Lung microvascular endothelial cell (primary cell): ENCODE data around the gene FAM193B. TPM values are rescaled to one million over a fixed set of nuclear protein-coding genes. Genes with fewer than 3 reads are reported as not detected.
A peak's percentile ranks its signal among the peaks of the same experiment; 100 is the strongest.

ENCODE experiments used
- DNase-seq, 2 donors: peaks; one replicate each; pipeline versions ENCODE4 v3.0.0 to v3.0.0-alpha.2; 2010; ENCODE audit warnings: low read depth in 2 of 2
- total RNA-seq: library from RNA; depleted of rRNA; stranded (reverse); fragments of >200 nt; gene quantifications from 2 replicates; pipeline ENCODE4 v1.2.1, GENCODE V29; 2014

FAM193B gene
- total RNA-seq, result 7.8 and 16.3 TPM in 2 replicates

DNA sequence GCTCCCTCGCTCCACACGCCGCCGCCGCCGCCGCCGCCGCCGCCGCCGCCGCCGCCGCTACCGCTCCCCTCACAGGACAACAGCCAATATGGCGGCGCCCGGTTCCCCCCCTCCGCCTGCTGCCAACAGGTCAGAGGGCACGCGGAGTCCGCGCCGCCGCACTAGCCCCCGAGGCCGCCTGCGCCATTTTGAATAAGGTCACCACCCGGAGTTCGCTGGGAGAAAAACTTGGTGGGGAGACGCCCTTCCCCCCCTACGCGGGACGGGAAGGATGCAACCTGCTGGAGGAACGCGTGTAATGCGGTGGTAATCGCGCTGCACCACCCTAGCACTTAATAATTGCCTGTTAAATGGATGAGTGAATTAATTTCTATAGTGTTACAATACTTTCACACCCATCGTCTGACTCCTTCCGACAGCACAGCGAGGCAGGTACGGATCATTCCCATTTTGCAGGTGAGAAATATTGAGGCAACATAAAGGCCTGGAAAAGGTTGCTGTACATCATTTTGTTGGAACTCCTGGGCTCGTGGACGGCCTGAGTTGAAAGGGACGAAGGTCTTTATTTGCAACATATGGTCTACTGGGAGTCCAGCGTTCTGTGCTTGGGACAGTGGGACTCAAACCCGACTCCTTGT is at the start of gene FAM193B:
Gene FAM193B (minus strand): TSS at position 90 of the 638 bp plus-strand sequence. CDS start 105 bp downstream, outside the sequence.
- peak; percentile 90 to 92 for DNase-seq

DNA sequence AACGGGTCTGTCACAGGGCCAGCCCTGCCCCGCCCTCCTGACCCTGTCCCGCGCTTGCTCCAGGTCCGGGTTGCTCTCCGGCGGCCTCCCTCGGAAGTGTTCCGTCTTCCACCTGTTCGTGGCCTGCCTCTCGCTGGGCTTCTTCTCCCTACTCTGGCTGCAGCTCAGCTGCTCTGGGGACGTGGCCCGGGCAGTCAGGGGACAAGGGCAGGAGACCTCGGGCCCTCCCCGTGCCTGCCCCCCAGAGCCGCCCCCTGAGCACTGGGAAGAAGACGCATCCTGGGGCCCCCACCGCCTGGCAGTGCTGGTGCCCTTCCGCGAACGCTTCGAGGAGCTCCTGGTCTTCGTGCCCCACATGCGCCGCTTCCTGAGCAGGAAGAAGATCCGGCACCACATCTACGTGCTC is 49.8 kb upstream of the FAM193B start:
- DNase-seq, result no peak

DNA sequence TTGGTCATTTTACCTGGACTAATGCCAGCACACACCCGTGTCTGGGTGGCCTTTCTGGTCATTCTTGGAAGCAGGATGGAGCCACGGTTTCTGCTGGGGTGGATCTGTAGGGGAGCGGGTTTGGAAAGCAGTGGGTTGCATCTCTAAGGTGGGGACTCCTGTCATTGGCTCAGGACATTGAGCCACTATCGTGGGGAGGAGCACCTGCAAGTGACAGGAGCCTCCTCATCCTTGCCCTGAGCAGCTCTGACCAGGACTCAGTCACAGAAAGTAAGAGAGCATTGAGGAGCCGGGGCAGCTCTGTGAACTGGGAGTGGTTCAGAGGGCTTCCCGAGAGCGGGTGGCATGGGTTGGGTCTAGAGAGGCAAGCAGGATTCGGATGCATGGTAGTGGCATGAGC is 49.3 kb upstream of the FAM193B start:
- no peak for DNase-seq

DNA sequence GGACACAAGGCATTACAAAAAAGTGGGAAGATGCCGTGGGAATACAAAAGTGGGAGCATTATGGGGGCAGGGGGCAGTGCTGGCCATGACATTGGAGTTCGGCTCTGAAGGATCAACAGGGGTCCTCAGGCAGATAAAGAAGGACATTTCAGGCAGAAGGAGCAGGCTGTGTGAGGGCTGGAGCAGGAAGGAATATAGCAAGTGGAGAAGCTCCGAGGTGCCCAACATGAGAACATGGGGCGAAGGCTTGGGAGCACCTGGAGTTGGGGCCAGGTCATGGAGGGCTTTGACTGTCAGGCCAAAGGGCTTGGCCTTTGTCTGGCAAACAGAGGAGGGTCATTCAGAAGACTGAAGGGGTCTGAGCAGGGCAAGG is 48.1 kb upstream of the FAM193B start:
- no peak for DNase-seq

DNA sequence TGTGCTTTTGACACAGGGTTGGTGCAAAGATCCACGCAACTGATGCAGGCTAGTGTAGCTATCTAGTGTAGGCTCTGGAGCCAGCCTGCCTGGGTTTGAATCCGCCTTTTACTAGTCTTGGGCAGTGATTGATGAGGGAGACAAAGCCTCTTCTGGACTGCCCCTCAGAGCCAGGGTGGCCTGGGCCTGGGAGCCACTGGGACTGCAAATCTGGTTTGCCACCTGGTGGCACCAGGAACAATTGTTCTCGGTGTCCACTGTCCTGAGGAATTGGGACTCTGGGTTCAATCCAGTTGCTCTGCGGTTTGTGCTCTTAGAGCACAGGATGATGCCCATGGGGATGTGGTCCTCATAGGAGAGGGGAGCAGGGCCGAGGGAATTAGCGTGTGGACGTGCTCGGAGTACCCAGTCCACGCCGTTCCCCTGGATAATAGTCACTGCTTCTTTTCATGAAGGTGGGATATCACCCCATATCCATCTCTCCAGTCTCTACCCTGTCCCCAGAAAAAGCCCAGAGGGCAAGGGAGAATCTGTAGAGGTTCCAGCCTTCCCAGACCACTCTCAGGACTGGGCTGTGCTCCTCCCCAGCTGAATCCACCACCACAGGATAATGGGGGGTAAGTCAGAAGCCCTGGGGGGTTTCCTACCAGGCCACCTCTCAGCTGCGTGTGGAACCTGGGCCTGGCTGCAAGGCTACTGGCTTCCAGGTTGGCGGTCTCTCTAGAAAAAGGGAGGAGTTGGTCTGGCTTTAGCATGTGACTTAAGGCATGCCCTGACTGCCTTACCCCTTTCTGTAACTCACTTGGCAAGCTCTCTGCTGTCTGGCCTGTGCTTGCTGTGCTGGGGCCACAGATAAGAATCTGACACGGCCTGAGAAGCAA is 47.5 kb upstream of the FAM193B start:
- peak in 1 of 2 donors; percentile 42 for DNase-seq

DNA sequence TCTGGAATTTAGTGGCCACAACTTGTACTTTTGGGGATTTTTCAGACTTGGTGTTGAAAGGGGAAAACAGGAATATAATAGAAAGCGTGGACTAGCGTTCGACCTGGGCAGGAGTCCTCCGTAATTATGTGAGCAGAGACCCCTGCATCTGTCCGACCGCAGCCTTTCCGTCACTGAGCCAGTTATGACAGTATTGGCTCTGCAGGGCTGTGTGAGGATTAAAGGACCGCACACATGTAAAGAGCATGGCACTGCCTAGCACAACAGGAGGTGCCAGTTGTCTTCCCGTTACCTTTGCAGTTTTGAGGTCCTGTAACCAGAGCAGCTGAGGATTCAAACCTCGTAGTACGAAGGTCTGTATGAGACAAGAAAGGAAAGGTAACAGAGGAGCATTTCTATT is 46.8 kb upstream of the FAM193B start:
- DNase-seq, result no peak

DNA sequence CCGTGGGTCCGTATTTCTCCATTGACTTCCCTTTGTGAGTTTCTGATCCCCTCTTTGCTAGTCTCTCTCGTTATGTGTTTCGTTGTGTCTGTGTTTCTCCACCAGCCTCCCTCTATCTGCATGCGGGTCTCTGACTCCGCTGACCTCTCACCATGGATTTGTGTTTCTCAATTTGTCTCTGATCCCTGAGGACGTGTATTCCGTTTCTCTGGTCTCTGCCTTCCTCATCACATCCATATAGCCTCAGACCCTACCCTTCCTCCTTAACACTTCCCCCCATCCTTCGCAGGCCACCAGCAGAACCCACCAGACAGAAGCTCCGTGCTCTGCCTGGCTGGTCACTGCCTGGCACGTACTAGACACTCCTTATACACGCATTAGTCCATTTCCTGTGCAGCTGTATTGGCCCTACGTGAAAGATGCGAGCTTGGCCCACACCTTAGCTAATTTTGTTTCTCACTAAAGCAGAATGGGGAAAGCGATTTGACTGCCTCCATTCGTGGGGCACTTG is 46.2 kb upstream of the FAM193B start:
- peak; percentile 32 to 63 for DNase-seq

DNA sequence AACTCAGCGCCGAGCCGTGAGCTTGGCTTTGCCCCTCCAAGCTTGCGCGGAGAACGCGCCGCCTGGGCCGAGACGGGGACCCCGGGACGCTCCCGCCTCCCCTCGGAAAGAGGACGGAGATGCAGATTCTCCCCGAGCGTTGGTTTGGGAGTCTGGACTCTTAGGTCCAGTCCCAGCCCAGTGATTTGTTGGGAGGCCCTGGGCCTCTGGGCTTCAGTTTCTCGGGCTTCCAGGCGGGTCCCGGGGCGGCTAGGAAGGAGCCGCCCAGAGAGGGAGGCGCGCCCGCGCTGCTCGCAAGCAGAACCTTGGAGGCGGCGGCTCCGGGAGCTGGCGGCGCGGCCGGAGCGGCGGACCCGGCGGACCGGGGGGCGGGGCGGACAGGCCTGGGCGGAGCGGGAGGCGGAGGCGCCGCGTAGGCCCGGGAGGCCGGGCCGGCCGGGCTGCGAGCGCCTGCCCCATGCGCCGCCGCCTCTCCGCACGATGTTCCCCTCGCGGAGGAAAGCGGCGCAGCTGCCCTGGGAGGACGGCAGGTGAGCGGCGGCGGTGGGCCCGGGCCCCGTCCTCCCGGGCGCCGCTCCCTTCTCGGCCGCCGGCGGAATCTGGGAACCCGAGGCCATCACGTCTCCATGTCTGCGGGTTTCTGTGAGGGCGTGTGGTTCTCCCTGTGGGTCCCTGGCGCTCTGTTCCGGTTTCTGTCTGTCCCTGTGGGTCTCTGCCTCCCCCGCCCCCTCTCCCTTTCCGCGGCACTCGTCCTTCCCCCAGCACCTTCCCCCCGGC is 45.6 kb upstream of the FAM193B start, which contains the start of gene B4GALT7:
Gene B4GALT7 (plus strand): TSS at position 402 of the 777 bp plus-strand sequence. CDS start 79 bp downstream, at position 481.
- peak; percentile 83 to 84 for DNase-seq

DNA sequence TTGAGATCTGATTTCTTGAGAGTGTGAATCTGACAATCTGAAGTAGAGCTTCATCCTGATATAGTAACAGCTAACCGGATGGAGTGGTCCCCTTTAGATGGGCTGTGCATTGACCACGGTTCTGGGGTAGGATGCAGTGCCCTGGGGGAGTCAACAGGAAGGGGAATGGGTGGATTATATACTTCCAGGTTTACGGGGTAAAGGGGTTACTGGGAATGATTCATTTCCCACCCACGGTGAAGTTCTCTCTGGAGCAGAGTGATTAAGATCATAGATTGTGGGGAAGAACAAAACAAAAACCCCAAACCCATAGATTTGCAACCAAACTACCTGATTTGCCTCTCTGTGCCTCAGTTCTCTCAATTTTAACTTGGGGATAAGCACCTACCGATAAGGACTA is 44.1 kb upstream of the FAM193B start:
- DNase-seq, result peak in 1 of 2 donors; percentile 37

DNA sequence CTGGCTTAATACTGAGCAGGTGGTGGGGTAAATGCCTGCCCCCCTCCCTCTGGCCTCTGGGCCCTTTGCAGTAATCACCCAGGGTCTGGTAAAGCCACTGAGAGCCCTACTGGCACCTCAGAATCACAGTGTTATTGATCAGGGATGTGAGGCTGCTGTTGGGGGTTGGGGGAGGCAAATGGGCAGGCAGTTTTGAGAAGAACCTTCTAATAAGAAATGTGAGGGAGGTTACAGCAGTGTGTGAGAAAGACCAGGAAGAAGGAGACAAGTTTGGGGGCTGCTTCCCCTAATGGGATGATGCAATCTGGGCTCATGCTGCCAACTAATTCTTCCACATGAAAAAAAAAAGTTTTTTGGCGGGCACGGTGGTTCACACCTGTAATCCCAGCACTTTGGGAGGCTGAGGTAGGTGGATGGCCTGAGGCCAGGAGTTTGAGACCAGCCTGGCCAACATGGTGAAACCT is 42.4 kb upstream of the FAM193B start:
- DNase-seq, result no peak

DNA sequence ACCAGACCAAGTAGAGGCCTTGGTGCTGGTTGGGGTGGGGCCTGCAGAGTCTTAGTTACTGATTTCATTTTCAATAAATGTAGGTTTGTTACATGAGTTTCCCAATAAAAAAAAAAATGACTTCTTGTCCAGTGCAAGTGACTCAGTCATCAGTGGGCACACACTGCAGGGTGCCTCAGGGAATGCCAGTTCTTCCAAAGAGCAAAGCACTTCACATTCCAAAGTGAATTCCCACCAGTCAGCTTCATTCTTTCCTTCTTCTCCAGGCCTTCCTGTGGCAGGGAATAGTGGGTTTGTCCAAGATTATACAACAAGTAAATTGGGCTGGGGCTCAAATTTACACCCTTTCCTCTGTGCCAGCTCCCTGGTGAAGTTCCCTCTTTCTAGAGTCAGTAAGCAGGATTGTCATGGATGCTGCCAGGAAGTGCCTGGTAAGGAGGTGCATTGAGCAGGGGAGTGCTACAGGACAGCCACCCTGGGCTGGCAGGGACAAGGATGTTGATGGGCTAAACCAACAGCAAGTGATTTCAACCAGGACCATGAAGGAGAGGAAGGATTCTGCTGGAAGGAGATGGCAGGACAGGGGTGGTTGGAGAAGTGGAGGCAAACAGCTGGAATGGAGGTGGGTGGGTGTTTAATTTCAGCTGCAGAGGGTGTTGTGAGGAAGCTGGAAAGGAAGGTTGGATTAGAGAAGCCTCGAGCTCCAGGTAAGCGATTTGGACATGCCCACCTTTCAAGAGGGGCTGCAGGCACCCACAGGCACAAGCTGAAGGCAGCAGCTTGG is 41.8 kb upstream of the FAM193B start:
- no peak for DNase-seq

DNA sequence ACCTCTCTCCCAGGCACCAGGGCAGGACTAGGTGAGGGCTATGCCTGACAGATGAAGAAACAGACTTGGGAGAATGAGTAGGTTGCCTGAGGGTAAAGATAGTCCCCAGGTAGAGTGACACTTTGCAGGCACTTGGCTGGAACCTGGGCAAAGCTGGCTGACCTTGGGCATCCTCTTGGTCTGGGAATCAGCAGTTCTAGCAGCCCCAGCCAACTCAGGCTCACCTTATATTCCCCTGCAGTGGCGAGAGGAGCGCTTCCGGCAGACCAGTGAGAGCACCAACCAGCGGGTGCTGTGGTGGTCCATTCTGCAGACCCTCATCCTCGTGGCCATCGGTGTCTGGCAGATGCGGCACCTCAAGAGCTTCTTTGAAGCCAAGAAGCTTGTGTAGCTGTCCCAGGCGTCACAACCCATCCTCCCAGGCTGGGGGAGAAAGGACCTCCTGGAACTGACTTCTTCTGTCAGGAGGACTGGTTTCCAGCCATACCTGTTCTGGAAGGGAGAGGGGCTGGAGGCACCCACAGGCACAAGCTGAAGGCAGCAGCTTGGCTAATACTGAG is 40.7 kb upstream of the FAM193B start:
- DNase-seq, result no peak

DNA sequence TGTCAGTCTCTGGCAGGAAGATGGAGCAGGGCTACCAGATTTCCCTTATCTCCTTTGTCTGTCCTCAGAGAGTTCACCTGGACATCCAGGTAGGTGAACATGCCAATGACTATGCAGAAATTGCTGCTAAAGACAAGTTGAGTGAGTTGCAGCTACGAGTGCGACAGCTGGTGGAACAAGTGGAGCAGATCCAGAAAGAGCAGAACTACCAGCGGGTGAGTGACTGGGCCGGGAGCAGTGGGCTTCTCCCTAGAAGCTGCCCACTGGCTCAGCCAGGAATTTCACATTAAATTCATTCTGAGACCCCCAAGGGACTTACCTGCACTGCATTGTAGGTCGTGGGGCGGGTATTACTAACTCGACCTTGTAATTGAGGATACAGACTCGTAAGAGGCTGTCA is 39.7 kb upstream of the FAM193B start:
- no peak for DNase-seq

DNA sequence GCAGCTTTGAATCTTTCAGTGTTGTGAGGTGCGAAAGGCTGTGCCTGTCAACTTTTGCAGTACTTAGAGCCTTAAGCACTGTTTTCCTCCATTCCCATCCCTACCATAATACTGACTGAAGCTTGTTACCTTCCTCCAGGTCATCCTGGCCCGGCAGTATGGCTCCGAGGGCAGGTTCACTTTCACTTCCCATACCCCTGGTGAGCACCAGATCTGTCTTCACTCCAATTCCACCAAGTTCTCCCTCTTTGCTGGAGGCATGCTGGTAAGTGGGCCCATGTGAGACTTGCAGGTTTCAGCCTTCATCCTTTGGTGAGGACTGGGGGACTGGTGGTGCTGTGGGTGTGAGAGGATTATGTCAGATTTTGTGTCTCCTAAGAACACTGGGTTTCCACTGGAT is 39.1 kb upstream of the FAM193B start:
- no peak for DNase-seq

DNA sequence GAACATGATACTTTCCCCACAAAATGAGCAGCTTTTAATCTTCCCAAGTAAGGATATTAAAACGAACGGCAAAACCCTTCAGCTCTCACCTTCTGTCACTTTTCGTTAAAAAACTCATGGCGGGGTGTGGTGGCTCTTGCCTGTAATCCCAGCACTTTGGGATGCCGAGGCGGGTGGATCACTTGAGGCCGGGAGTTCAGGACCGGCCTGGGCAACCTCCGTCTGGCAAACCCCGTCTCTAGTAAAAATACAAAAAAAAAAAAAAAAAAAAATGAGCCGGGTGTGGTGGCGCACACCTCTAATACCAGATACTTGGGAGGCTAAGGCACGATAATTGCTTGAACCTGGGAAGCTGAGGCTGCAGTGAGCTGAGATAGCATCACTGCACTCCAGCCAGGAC is 38.5 kb upstream of the FAM193B start:
- DNase-seq, result no peak

DNA sequence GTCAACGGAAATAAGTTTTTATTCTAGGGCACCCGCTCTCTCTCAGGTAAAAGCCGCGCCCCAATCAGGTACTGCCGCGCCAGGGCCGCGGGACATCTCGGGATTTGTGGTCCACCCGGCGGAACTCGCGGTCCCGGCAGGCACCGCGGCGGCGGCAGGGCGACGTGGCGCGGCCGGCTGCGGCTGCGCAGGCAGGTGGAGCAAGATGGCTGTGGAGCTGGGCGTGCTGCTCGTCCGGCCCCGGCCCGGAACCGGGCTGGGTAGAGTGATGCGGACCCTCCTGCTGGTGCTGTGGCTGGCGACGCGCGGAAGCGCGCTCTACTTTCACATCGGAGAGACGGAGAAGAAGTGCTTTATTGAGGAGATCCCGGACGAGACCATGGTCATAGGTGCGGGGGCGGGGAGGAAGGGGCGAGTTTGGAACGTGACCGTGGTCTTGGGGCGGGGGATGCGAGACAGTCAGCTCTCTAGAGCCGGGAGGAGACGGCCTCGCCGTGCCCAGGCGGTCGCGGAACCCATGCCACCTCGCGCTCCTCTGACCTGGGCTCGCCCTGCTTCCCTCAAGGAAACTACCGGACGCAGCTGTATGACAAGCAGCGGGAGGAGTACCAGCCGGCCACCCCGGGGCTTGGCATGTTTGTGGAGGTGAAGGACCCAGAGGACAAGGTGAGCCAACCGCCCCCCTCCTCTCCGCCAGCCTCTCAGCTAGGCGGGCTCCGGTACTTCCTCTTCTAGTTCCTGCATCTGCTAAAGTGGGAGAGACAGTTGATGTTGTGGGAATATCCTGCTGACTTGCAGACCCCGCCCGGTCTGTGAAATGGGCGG is 37.9 kb upstream of the FAM193B start, which contains the start of gene TMED9:
Gene TMED9 (plus strand): TSS at position 194 of the 825 bp plus-strand sequence. CDS start 12 bp downstream, at position 206.
- peak; percentile 88 to 90 for DNase-seq

DNA sequence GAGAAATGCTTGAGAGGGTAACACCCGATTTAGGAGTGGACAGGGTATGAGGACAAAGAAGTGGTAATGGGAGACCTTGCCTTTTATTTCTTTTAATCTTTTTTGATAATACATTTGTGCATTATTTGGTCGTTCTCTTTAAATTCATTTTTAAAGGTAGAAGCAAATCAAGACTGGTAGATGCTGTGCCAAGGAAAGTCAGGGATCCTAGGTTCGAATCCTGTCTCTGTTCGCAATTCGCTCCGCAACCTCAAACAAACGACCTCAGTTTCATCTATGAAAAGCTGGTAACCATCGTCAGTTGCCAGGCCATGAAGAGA is 37.3 kb upstream of the FAM193B start:
- DNase-seq, result no peak

DNA sequence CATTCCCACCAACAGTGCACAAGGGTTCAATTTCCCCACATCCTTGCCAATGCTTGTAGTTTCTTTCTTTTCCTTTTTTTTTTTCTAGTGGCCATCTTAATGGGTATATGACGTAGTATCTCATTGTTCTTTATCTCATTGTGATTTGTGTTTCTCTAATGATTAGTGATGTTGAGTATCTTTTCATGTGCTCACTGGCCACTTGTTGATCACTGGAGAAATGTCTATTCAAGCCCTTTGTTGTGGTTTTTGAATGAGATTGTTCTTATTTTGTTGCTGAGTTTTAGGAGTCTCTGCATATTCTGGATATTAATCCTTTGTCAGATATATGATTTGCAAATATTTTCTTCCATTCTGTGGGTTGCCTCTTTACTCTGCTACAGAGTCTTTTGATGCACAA is 36.0 kb upstream of the FAM193B start:
- DNase-seq, result no peak

DNA sequence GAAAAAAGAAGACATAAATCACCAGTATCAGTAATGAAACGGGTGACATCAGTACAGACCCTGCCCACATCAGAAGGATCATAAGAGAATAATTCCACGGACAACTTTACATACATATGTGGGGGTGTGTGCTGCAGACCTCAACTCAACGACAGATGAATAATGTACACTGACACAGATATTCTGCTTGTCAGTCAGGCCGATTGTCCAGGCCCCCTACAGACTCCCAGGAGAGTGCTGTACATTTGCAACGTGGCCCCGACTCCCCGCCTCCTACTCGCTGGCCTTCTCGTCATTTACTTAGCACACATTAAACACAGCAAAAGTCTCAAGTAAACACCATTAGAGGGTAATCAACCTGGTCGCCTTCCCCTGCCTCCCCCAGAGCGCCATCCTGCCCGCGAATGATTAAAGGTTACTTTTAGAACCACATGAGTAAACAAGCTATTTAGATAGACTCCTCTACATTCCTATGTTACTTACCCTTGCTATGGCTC is 34.1 kb upstream of the FAM193B start:
- no peak for DNase-seq
